ENCODE measurements around the gene MRPL44. TPM values are rescaled to one million over a fixed set of nuclear protein-coding genes. Genes with fewer than 3 reads are reported as not detected.

Gene MRPL44
- total and polyA plus RNA-seq, 2 donors (not counting 1 experiment from before 2014, with no cell fraction given): 27.4 to 34.0 TPM

- Histone ChIP-seq H3K36me3 (ENCODE audit: control insufficient read depth, insufficient read depth, low read length) (no peaks in the 10 kb centered on the region), H3K79me2 (ENCODE audit: control insufficient read depth, insufficient read depth, low read length) (no peaks in the 10 kb centered on the region), H3K4me2 (ENCODE audit: extremely low read depth, insufficient read depth, low read length) (no peak overlapping the region), H3K4me1 (ENCODE audit: control insufficient read depth, extremely low read depth, insufficient read depth, low read length) (no peaks in the 10 kb centered on the region), H3K27ac (ENCODE audit: insufficient read depth, low read length) (no peak overlapping the region), H3K9me3 (ENCODE audit: control insufficient read depth, insufficient read depth, low read depth, low read length) (no peaks in the 10 kb centered on the region), H2AFZ (ENCODE audit: low read length) (no peak overlapping the region), H3K27me3 (ENCODE audit: control insufficient read depth, insufficient read depth, low read length) (no peaks in the 10 kb centered on the region), H3K4me3 (replicated peaks in 1 of 4; ENCODE audit: control extremely low read depth in 1 of 4, insufficient read depth in 1 of 4, low read depth in 3 of 4, low read length in 4 of 4) (no peak overlapping the region), H4K20me1 (ENCODE audit: control insufficient read depth, extremely low read depth, insufficient read depth, low read length) (no peaks in the 10 kb centered on the region), H3K9ac (ENCODE audit: insufficient read depth, low read length) (no peak overlapping the region)
- no peak for TF ChIP-seq EZH2 (IDR thresholded peaks at IDR 0.05; ENCODE audit: low read length, missing control alignments)
- no peak for DNase-seq (ENCODE audit: low read depth in 2 of 2)
Observed at GRCh38 chr2:223972656-223973102, 15.4 kb downstream of the MRPL44 start.

DNA sequence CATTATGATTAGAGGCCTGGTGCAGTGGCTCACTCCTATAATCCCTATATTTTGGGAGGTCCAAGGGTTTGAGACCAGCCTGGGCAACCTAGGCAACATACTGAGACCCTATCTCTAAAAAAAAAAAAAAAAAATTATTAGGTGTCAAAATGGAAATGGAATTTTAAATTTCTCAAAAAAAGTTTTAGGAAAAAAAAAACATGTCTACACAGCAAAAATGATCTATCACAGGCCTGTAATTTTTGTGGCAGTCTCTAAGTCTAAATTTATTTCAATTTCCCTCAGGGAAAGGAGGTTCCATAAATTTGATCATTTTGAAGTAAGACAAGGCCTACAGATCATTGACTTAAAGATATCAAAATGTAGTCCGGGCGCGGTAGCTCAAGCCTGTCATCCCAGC lies 16.3 kb downstream of the MRPL44 start:
- H3K9me3 ChIP-seq (ENCODE audit: control insufficient read depth, insufficient read depth, low read depth, low read length): no peaks in the 10 kb centered on the region
- no peak overlapping the region for H2AFZ ChIP-seq (ENCODE audit: low read length)
- no peaks in the 10 kb centered on the region for H3K79me2 ChIP-seq (ENCODE audit: control insufficient read depth, insufficient read depth, low read length)
- DNase-seq (ENCODE audit: low read depth in 2 of 2): no peak
- H3K9ac ChIP-seq (ENCODE audit: insufficient read depth, low read length): no peak overlapping the region
- H4K20me1 ChIP-seq (ENCODE audit: control insufficient read depth, extremely low read depth, insufficient read depth, low read length): no peaks in the 10 kb centered on the region
- no peaks in the 10 kb centered on the region for H3K4me1 ChIP-seq (ENCODE audit: control insufficient read depth, extremely low read depth, insufficient read depth, low read length)
- no peak for TF ChIP-seq EZH2 (IDR thresholded peaks at IDR 0.05; ENCODE audit: low read length, missing control alignments)
- TF ChIP-seq, protein P1, sequence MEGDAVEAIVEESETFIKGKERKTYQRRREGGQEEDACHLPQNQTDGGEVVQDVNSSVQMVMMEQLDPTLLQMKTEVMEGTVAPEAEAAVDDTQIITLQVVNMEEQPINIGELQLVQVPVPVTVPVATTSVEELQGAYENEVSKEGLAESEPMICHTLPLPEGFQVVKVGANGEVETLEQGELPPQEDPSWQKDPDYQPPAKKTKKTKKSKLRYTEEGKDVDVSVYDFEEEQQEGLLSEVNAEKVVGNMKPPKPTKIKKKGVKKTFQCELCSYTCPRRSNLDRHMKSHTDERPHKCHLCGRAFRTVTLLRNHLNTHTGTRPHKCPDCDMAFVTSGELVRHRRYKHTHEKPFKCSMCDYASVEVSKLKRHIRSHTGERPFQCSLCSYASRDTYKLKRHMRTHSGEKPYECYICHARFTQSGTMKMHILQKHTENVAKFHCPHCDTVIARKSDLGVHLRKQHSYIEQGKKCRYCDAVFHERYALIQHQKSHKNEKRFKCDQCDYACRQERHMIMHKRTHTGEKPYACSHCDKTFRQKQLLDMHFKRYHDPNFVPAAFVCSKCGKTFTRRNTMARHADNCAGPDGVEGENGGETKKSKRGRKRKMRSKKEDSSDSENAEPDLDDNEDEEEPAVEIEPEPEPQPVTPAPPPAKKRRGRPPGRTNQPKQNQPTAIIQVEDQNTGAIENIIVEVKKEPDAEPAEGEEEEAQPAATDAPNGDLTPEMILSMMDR (conservative IDR thresholded peaks at IDR 0.05 in 1 of 2, IDR thresholded peaks at IDR 0.05 in 1 of 2; ENCODE audit: low read depth in 1 of 2, low read length in 2 of 2): no peak
- H3K36me3 ChIP-seq (ENCODE audit: control insufficient read depth, insufficient read depth, low read length): no peaks in the 10 kb centered on the region
- H3K4me2 ChIP-seq (ENCODE audit: extremely low read depth, insufficient read depth, low read length): no peak overlapping the region
- no peak overlapping the region for H3K27ac ChIP-seq (ENCODE audit: insufficient read depth, low read length)
- no peak overlapping the region for H3K4me3 ChIP-seq (replicated peaks in 1 of 4; ENCODE audit: control extremely low read depth in 1 of 4, insufficient read depth in 1 of 4, low read depth in 3 of 4, low read length in 4 of 4)
- H3K27me3 ChIP-seq (ENCODE audit: control insufficient read depth, insufficient read depth, low read length): no peaks in the 10 kb centered on the region

- no peaks in the 10 kb centered on the region for H3K4me1 ChIP-seq (ENCODE audit: control insufficient read depth, extremely low read depth, insufficient read depth, low read length)
- no peaks in the 10 kb centered on the region for H3K79me2 ChIP-seq (ENCODE audit: control insufficient read depth, insufficient read depth, low read length)
- H3K27ac ChIP-seq (ENCODE audit: insufficient read depth, low read length): no peak overlapping the region
- no peak overlapping the region for H3K4me2 ChIP-seq (ENCODE audit: extremely low read depth, insufficient read depth, low read length)
- H4K20me1 ChIP-seq (ENCODE audit: control insufficient read depth, extremely low read depth, insufficient read depth, low read length): no peaks in the 10 kb centered on the region
- TF ChIP-seq, protein P1 (conservative IDR thresholded peaks at IDR 0.05 in 1 of 2, IDR thresholded peaks at IDR 0.05 in 1 of 2; ENCODE audit: low read depth in 1 of 2, low read length in 2 of 2): no peak
- TF ChIP-seq EZH2 (IDR thresholded peaks at IDR 0.05; ENCODE audit: low read length, missing control alignments): no peak
- no peaks in the 10 kb centered on the region for H3K9me3 ChIP-seq (ENCODE audit: control insufficient read depth, insufficient read depth, low read depth, low read length)
- H3K27me3 ChIP-seq (ENCODE audit: control insufficient read depth, insufficient read depth, low read length): no peaks in the 10 kb centered on the region
- DNase-seq (ENCODE audit: low read depth in 2 of 2): peak in 1 of 2 donors; percentile 86
- no peak overlapping the region for H2AFZ ChIP-seq (ENCODE audit: low read length)
- no peak overlapping the region for H3K9ac ChIP-seq (ENCODE audit: insufficient read depth, low read length)
- H3K36me3 ChIP-seq (ENCODE audit: control insufficient read depth, insufficient read depth, low read length): no peaks in the 10 kb centered on the region
- no peak overlapping the region for H3K4me3 ChIP-seq (replicated peaks in 1 of 4; ENCODE audit: control extremely low read depth in 1 of 4, insufficient read depth in 1 of 4, low read depth in 3 of 4, low read length in 4 of 4)
Observed at GRCh38 chr2:223976635-223977226, 19.5 kb downstream of the MRPL44 start.
